ENCODE data around the gene ZNF76.

ZNF76 gene

DNA sequence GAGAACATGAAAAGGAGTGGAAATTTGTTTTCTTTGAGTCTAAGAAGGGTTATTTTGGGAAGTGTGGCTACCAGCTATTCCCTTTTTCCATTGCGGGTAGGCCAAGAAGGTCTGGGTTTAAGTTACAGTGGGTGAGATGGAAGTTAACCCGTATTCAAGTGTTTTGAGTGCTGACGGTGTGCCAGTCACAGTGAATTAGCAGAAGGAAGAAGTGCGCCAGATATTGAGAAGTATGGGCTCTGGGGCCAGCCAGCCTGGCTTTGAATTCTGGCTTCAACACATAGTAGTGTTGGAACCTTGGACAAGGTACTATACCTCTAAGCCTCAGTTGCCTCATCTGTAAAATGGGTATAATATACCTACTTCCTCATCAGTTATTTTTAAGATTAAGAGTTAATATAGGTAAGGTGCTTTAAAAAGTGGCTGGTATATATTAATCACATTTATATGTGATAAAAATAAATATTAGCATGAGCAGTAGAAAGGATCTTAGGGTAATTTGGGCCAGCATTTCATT, 16.3 kb downstream of the ZNF76 start:
- no peak for TF ChIP-seq PAX5 (IDR thresholded peaks at IDR 0.05; ENCODE audit: insufficient read depth, low read length, severe bottlenecking)
- TF ChIP-seq TAF1 (IDR thresholded peaks at IDR 0.05; ENCODE audit: low read depth, low read length) = no peak
- no peak for TF ChIP-seq POU2F2 (IDR thresholded peaks at IDR 0.05; ENCODE audit: low read depth, low read length)
- TF ChIP-seq POLR2AphosphoS5 (IDR thresholded peaks at IDR 0.05; ENCODE audit: low read depth, low read length) = no peak
- TF ChIP-seq SPI1 (IDR thresholded peaks at IDR 0.05; ENCODE audit: low read depth, low read length) = no peak
- no peak for TF ChIP-seq POLR2A (IDR thresholded peaks at IDR 0.05; ENCODE audit: low read depth, low read length)
- DNase-seq (ENCODE audit: insufficient read length, low spot score) (no peak), FAIRE-seq (no peak)

DNA sequence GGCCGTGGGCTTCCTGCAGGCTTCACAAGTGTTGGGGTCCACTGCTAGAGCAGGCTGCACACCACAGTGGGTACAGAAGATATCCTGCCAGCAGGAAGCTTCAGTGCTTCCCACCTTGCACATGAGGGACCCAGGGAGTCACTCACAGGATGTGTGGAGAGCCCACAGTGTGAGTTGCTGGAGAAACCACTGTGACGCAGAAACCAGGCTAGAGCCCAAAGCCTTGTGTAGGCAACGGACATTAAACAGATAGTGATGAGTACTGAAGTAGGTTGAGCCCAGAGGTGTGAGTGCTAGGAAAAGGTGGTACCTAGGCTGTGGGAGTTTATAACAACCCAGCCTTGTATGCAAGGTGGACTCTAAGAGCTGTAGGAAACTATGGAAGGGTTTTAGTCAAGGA, 19.2 kb downstream of the ZNF76 start:
- DNase-seq (ENCODE audit: insufficient read length, low spot score) = no peak
- FAIRE-seq = no peak
- TF ChIP-seq POU2F2 (IDR thresholded peaks at IDR 0.05; ENCODE audit: low read depth, low read length) (no peak), TAF1 (IDR thresholded peaks at IDR 0.05; ENCODE audit: low read depth, low read length) (no peak), PAX5 (IDR thresholded peaks at IDR 0.05; ENCODE audit: insufficient read depth, low read length, severe bottlenecking) (no peak), POLR2A (IDR thresholded peaks at IDR 0.05; ENCODE audit: low read depth, low read length) (no peak), POLR2AphosphoS5 (IDR thresholded peaks at IDR 0.05; ENCODE audit: low read depth, low read length) (no peak), SPI1 (IDR thresholded peaks at IDR 0.05; ENCODE audit: low read depth, low read length) (no peak)

DNA sequence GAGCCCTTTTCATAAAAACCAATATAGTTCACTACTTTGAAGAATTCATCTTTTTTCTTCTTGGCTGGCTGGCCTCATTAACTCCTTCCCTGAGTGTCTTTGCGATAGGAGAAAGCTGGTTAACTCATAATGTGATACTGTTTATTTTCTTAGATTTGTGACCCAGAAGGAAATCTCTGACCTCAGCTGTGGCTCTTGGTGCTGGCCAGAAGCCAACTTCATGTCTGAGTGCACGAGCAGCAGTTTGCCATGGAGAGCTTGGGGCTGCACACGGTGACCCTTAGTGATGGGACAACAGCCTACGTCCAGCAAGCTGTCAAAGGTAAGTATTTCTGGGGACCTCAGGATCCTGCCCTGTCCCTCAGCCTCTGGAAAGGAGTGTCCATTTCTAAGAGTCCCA, 21.4 kb downstream of the ZNF76 start:
- DNase-seq (ENCODE audit: insufficient read length, low spot score) (no peak), FAIRE-seq (no peak)
- TF ChIP-seq POU2F2 (IDR thresholded peaks at IDR 0.05; ENCODE audit: low read depth, low read length) (no peak), POLR2AphosphoS5 (IDR thresholded peaks at IDR 0.05; ENCODE audit: low read depth, low read length) (no peak), PAX5 (IDR thresholded peaks at IDR 0.05; ENCODE audit: insufficient read depth, low read length, severe bottlenecking) (no peak), POLR2A (IDR thresholded peaks at IDR 0.05; ENCODE audit: low read depth, low read length) (no peak), TAF1 (IDR thresholded peaks at IDR 0.05; ENCODE audit: low read depth, low read length) (no peak), SPI1 (IDR thresholded peaks at IDR 0.05; ENCODE audit: low read depth, low read length) (no peak)

DNA sequence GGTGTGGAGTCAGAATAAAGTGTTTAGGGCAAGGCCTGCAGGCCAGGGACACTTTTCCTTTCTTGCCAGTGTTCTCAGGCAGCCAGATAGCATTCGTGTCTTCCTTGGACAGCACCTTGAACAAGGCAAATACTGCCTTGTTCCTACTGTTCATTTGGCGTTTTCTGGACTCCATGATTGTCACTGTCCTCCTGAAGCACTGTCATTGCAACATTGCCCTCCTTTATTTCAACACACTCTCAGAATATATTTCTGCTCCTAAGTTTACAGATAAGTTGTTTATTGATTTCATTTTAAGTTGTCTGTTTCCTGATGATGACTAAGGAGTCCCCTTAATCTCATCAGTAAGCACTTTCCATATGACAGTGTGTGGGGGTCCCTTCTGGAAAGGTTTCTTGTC, 22.9 kb downstream of the ZNF76 start:
- no peak for TF ChIP-seq TAF1 (IDR thresholded peaks at IDR 0.05; ENCODE audit: low read depth, low read length)
- no peak for TF ChIP-seq POLR2AphosphoS5 (IDR thresholded peaks at IDR 0.05; ENCODE audit: low read depth, low read length)
- TF ChIP-seq POU2F2 (IDR thresholded peaks at IDR 0.05; ENCODE audit: low read depth, low read length) = no peak
- no peak for TF ChIP-seq PAX5 (IDR thresholded peaks at IDR 0.05; ENCODE audit: insufficient read depth, low read length, severe bottlenecking)
- TF ChIP-seq SPI1 (IDR thresholded peaks at IDR 0.05; ENCODE audit: low read depth, low read length) = no peak
- TF ChIP-seq POLR2A (IDR thresholded peaks at IDR 0.05; ENCODE audit: low read depth, low read length) = no peak
- DNase-seq (ENCODE audit: insufficient read length, low spot score) (no peak), FAIRE-seq (no peak)

DNA sequence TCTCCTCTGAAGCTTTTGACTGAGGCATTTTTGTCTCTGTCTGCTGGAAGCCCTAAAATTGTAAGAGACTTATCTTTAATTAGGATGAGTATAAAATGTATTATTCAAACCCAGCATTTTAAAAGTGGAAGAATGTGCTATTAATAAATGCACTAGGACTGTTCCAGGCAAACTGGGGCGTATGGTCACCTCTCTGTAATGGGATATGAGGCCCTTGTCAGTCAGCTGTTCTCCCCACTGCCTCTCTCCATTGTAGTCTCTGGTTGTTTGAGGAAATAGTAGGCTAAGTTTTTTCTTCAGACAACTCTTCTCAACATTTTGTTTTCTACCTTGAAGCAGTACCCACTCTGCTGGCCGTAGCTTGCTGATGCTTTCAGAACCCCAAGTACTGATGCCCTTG, 23.8 kb downstream of the ZNF76 start:
- no peak for FAIRE-seq
- no peak for TF ChIP-seq SPI1 (IDR thresholded peaks at IDR 0.05; ENCODE audit: low read depth, low read length)
- TF ChIP-seq POLR2A (IDR thresholded peaks at IDR 0.05; ENCODE audit: low read depth, low read length) = no peak
- TF ChIP-seq POU2F2 (IDR thresholded peaks at IDR 0.05; ENCODE audit: low read depth, low read length) = no peak
- no peak for TF ChIP-seq PAX5 (IDR thresholded peaks at IDR 0.05; ENCODE audit: insufficient read depth, low read length, severe bottlenecking)
- TF ChIP-seq POLR2AphosphoS5 (IDR thresholded peaks at IDR 0.05; ENCODE audit: low read depth, low read length) = no peak
- TF ChIP-seq TAF1 (IDR thresholded peaks at IDR 0.05; ENCODE audit: low read depth, low read length) = no peak
- no peak for DNase-seq (ENCODE audit: insufficient read length, low spot score)

DNA sequence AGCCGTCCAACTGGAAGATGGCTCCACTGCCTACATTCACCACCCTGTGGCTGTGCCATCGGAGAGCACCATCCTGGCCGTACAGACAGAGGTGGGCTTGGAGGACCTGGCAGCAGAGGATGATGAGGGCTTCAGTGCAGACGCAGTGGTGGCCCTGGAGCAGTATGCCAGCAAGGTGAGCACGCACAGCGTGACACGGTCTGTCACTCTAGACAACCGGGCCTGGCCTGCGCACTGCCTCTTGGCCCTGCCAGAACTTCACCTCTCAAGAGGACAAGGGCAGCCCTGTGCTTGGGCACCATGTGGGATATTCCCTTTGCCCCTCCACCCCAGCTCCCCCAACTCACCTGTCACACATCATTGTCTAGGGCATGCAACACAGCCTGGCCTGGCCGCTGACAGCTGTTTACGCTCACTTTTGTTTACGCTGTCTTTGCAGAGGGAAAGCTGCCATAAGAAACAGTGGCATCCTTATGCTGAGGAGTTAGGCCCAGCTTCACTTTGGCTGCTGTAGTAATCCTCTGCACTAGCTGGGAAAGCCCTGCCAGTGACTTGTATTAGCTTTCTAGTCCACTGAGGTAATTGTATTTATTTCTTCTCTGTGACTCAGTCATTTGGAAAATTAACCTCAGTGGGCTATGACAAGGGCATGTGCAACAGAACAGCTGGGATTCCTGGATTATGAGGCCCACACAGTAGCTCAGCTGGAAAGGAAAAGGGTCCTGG, 28.3 kb downstream of the ZNF76 start:
- DNase-seq (ENCODE audit: insufficient read length, low spot score) (no peak), FAIRE-seq (no peak)
- no peak for TF ChIP-seq PAX5 (IDR thresholded peaks at IDR 0.05; ENCODE audit: insufficient read depth, low read length, severe bottlenecking)
- no peak for TF ChIP-seq POLR2AphosphoS5 (IDR thresholded peaks at IDR 0.05; ENCODE audit: low read depth, low read length)
- TF ChIP-seq POU2F2 (IDR thresholded peaks at IDR 0.05; ENCODE audit: low read depth, low read length) = no peak
- TF ChIP-seq POLR2A (IDR thresholded peaks at IDR 0.05; ENCODE audit: low read depth, low read length) = no peak
- no peak for TF ChIP-seq SPI1 (IDR thresholded peaks at IDR 0.05; ENCODE audit: low read depth, low read length)
- TF ChIP-seq TAF1 (IDR thresholded peaks at IDR 0.05; ENCODE audit: low read depth, low read length) = no peak

DNA sequence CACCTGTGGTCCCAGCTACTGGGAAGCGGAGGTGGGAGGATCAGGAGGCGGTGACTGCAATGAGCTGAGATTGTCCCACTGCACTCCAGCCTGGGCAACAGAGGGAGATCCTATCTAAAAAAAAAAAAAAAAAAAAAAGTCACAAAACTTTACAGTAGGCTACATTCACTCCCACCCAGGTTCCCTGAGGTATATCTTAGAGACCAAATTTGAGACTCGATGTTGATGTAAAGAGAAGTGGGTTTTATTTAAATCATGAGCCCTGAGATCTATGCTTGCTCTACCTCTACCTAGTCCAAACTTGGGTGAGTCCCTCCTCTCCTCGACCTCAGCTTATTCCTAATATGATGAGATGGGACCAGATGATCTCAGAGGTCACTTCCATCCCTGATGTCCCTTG, 29.3 kb downstream of the ZNF76 start:
- DNase-seq (ENCODE audit: insufficient read length, low spot score) = no peak
- FAIRE-seq = no peak

DNA sequence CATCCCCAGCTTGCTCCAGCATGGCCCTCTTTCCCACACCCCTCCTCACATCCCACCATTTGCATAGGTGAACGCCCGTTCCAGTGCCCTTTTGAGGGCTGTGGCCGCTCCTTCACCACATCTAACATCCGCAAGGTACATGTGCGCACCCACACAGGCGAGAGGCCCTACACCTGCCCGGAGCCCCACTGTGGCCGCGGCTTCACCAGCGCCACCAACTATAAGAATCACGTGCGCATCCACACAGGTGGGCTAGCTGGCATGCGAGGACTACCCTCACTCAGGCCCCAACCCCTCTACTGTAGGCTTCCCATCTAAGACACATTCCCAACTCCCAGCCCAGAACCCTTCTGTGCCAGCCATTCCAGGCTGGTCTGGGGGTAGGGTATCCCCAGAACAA, 32.0 kb downstream of the ZNF76 start:
- DNase-seq (ENCODE audit: insufficient read length, low spot score) = no peak
- no peak for FAIRE-seq
- no peak for TF ChIP-seq PAX5 (IDR thresholded peaks at IDR 0.05; ENCODE audit: insufficient read depth, low read length, severe bottlenecking)
- TF ChIP-seq POU2F2 (IDR thresholded peaks at IDR 0.05; ENCODE audit: low read depth, low read length) = no peak
- TF ChIP-seq TAF1 (IDR thresholded peaks at IDR 0.05; ENCODE audit: low read depth, low read length) = no peak
- TF ChIP-seq POLR2A (IDR thresholded peaks at IDR 0.05; ENCODE audit: low read depth, low read length) = no peak
- TF ChIP-seq SPI1 (IDR thresholded peaks at IDR 0.05; ENCODE audit: low read depth, low read length) = no peak
- no peak for TF ChIP-seq POLR2AphosphoS5 (IDR thresholded peaks at IDR 0.05; ENCODE audit: low read depth, low read length)

More for the DNA sequence above, 29.3 kb downstream of the ZNF76 start:
- TF ChIP-seq PAX5 (IDR thresholded peaks at IDR 0.05; ENCODE audit: insufficient read depth, low read length, severe bottlenecking) = no peak
- no peak for TF ChIP-seq POU2F2 (IDR thresholded peaks at IDR 0.05; ENCODE audit: low read depth, low read length)
- TF ChIP-seq TAF1 (IDR thresholded peaks at IDR 0.05; ENCODE audit: low read depth, low read length) = no peak
- no peak for TF ChIP-seq SPI1 (IDR thresholded peaks at IDR 0.05; ENCODE audit: low read depth, low read length)
- no peak for TF ChIP-seq POLR2A (IDR thresholded peaks at IDR 0.05; ENCODE audit: low read depth, low read length)
- TF ChIP-seq POLR2AphosphoS5 (IDR thresholded peaks at IDR 0.05; ENCODE audit: low read depth, low read length) = no peak

DNA sequence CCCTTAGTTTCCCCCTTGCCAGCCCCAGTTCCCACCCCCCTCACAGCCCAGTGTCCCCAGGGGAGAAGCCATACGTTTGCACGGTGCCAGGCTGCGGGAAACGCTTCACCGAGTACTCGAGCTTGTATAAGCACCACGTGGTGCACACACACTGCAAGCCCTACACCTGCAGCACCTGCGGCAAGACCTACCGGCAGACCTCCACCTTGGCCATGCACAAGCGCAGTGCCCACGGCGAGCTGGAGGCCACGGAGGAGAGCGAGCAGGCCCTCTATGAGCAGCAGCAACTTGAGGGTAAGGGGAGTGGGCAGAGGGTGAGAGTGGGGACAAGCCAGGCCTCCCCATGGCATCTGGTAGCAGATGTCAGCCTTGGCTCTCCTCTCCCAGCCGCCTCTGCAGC, 33.0 kb downstream of the ZNF76 start:
- FAIRE-seq (no peak), DNase-seq (ENCODE audit: insufficient read length, low spot score) (no peak)
- TF ChIP-seq PAX5 (IDR thresholded peaks at IDR 0.05; ENCODE audit: insufficient read depth, low read length, severe bottlenecking) (no peak), POU2F2 (IDR thresholded peaks at IDR 0.05; ENCODE audit: low read depth, low read length) (no peak), POLR2AphosphoS5 (IDR thresholded peaks at IDR 0.05; ENCODE audit: low read depth, low read length) (no peak), TAF1 (IDR thresholded peaks at IDR 0.05; ENCODE audit: low read depth, low read length) (no peak), SPI1 (IDR thresholded peaks at IDR 0.05; ENCODE audit: low read depth, low read length) (no peak), POLR2A (IDR thresholded peaks at IDR 0.05; ENCODE audit: low read depth, low read length) (no peak)

Data from GM12891 (cell line).